ENCODE measurements around the gene SNN.

The SNN gene

DNA sequence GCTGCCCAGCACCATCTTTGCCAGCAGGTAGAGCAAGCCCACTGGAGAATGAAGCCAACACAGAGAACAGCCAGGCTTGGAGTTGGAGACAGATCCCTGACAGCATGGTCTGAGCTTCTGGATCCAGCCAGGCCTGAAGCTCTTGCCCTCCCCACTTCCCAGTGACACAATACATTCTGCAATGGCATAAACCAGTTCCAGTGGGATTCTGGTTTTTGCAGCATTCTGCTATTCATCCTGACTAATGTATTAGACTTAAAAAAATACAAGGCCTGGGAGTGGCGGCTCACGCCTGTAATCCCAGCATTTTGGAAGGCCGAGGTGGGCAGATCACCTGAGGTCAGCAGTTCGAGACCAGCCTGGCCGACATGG lies 41.0 kb upstream of the SNN start:
- no peak overlapping the region for H3K27ac ChIP-seq (ENCODE audit: low read depth, low read length)
- H3K9ac ChIP-seq (ENCODE audit: low read depth, low read length) = no peak overlapping the region
- H3K9me3 ChIP-seq (ENCODE audit: control insufficient read depth, insufficient read depth, low read length) = no peaks in the 10 kb centered on the region
- no peak overlapping the region for H3K4me3 ChIP-seq (ENCODE audit: low read depth, low read length)
- H3K4me1 ChIP-seq (ENCODE audit: control insufficient read depth, insufficient read depth, low read length) = no peaks in the 10 kb centered on the region
- H3K27me3 ChIP-seq (ENCODE audit: control insufficient read depth, insufficient read depth, low read length) = no peaks in the 10 kb centered on the region; the same call in 1 of the 2 replicates
- no peaks in the 10 kb centered on the region for H3K36me3 ChIP-seq (ENCODE audit: control insufficient read depth, insufficient read depth, low read length)

- H3K9me3 ChIP-seq (ENCODE audit: control insufficient read depth, insufficient read depth, low read length) = no peaks in the 10 kb centered on the region
- H3K27me3 ChIP-seq (ENCODE audit: control insufficient read depth, insufficient read depth, low read length) = no peaks in the 10 kb centered on the region; the same call in 1 of the 2 replicates
- no peaks in the 10 kb centered on the region for H3K36me3 ChIP-seq (ENCODE audit: control insufficient read depth, insufficient read depth, low read length)
- H3K4me3 ChIP-seq (ENCODE audit: low read depth, low read length) = no peak overlapping the region
- no peak overlapping the region for H3K27ac ChIP-seq (ENCODE audit: low read depth, low read length)
- no peak overlapping the region for H3K9ac ChIP-seq (ENCODE audit: low read depth, low read length)
- H3K4me1 ChIP-seq (ENCODE audit: control insufficient read depth, insufficient read depth, low read length) = no peaks in the 10 kb centered on the region
Measured at GRCh38 chr16:11627822-11628457, 40.3 kb upstream of the SNN start.

- H3K9me3 ChIP-seq (ENCODE audit: control insufficient read depth, insufficient read depth, low read length) = no peaks in the 10 kb centered on the region
- H3K36me3 ChIP-seq (ENCODE audit: control insufficient read depth, insufficient read depth, low read length) = no peaks in the 10 kb centered on the region
- H3K27ac ChIP-seq (ENCODE audit: low read depth, low read length) = no peak overlapping the region
- H3K4me1 ChIP-seq (ENCODE audit: control insufficient read depth, insufficient read depth, low read length) = no peaks in the 10 kb centered on the region
- H3K9ac ChIP-seq (ENCODE audit: low read depth, low read length) = no peak overlapping the region
- no peaks in the 10 kb centered on the region; the same call in 1 of the 2 replicates for H3K27me3 ChIP-seq (ENCODE audit: control insufficient read depth, insufficient read depth, low read length)
- no peak overlapping the region for H3K4me3 ChIP-seq (ENCODE audit: low read depth, low read length)
Measured at GRCh38 chr16:11629071-11630030, 38.9 kb upstream of the SNN start.

DNA sequence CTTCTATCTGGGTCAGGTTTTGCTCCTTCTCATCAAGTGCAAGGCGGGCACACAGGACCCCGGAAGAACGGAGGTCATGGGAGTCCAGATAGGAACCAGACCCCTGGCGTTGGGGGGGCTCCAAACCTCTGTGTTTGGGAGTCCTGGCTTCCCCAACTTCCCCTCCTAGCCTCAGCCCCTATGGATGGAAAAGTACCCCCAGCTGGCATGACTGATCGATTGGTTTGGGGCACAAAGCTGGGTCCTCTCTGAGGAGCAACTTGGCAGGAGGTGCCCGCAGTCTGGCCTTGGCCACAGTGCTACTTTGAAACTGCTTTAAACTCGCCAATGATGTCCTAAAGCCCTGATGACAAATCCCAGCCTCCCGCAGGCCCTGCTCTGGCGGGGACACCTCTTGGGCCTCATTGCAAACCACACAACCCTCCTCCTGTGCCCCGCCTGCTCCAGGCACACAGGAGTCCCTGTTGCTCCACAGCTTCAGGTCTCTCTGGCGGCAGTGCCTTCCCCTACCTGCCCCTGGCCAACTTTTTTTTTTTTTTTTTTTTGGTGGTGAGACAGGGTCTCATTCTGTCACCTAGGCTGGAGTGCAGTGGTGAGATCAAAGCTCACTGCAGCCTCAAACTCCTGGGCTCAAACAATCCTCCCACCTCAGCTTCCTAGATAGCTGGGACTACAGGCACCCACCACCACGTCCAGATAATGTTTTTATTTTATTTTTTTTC lies 38.0 kb upstream of the SNN start:
- Histone ChIP-seq H3K27ac (ENCODE audit: low read depth, low read length) (no peak overlapping the region), H3K9ac (ENCODE audit: low read depth, low read length) (no peak overlapping the region), H3K4me3 (ENCODE audit: low read depth, low read length) (no peak overlapping the region), H3K36me3 (ENCODE audit: control insufficient read depth, insufficient read depth, low read length) (no peaks in the 10 kb centered on the region), H3K27me3 (ENCODE audit: control insufficient read depth, insufficient read depth, low read length) (no peaks in the 10 kb centered on the region; the same call in 1 of the 2 replicates), H3K9me3 (ENCODE audit: control insufficient read depth, insufficient read depth, low read length) (no peaks in the 10 kb centered on the region), H3K4me1 (ENCODE audit: control insufficient read depth, insufficient read depth, low read length) (no peaks in the 10 kb centered on the region)

DNA sequence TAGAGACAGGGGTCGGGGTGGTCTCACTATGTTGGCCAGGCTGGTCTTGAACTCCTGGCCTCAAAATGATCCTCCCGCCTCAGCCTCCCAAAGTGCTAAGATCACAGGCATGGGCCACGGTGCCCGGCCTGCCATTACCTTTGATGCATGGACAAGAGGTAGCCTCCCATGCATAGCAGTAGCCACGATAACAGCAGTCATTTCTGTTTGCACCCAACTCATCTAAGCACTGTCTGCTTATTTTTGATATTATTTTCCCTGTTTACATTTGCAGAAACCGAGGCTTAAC lies 37.5 kb upstream of the SNN start:
- no peak overlapping the region for H3K4me3 ChIP-seq (ENCODE audit: low read depth, low read length)
- no peaks in the 10 kb centered on the region for H3K9me3 ChIP-seq (ENCODE audit: control insufficient read depth, insufficient read depth, low read length)
- H3K27ac ChIP-seq (ENCODE audit: low read depth, low read length) = no peak overlapping the region
- no peaks in the 10 kb centered on the region for H3K36me3 ChIP-seq (ENCODE audit: control insufficient read depth, insufficient read depth, low read length)
- H3K27me3 ChIP-seq (ENCODE audit: control insufficient read depth, insufficient read depth, low read length) = no peaks in the 10 kb centered on the region; the same call in 1 of the 2 replicates
- H3K4me1 ChIP-seq (ENCODE audit: control insufficient read depth, insufficient read depth, low read length) = peaks cover 5% of the 10 kb centered on the region
- H3K9ac ChIP-seq (ENCODE audit: low read depth, low read length) = no peak overlapping the region

GRCh38 chr16:11631214-11631613 lies 37.0 kb upstream of the SNN start:
- Histone ChIP-seq H3K4me3 (ENCODE audit: low read depth, low read length) (no peak overlapping the region), H3K27ac (ENCODE audit: low read depth, low read length) (no peak overlapping the region), H3K9ac (ENCODE audit: low read depth, low read length) (no peak overlapping the region), H3K4me1 (ENCODE audit: control insufficient read depth, insufficient read depth, low read length) (peaks cover 9% of the 10 kb centered on the region), H3K9me3 (ENCODE audit: control insufficient read depth, insufficient read depth, low read length) (no peaks in the 10 kb centered on the region), H3K36me3 (ENCODE audit: control insufficient read depth, insufficient read depth, low read length) (no peaks in the 10 kb centered on the region), H3K27me3 (ENCODE audit: control insufficient read depth, insufficient read depth, low read length) (no peaks in the 10 kb centered on the region; the same call in 1 of the 2 replicates)

GRCh38 chr16:11632455-11632939 lies 35.8 kb upstream of the SNN start:
- no peak overlapping the region for H3K27ac ChIP-seq (ENCODE audit: low read depth, low read length)

GRCh38 chr16:11633113-11633512 lies 35.1 kb upstream of the SNN start:
- Histone ChIP-seq H3K27me3 (ENCODE audit: control insufficient read depth, insufficient read depth, low read length) (no peaks in the 10 kb centered on the region; the same call in 1 of the 2 replicates), H3K27ac (ENCODE audit: low read depth, low read length) (no peak overlapping the region), H3K9ac (ENCODE audit: low read depth, low read length) (no peak overlapping the region), H3K36me3 (ENCODE audit: control insufficient read depth, insufficient read depth, low read length) (no peaks in the 10 kb centered on the region), H3K4me3 (ENCODE audit: low read depth, low read length) (no peak overlapping the region), H3K9me3 (ENCODE audit: control insufficient read depth, insufficient read depth, low read length) (no peaks in the 10 kb centered on the region), H3K4me1 (ENCODE audit: control insufficient read depth, insufficient read depth, low read length) (peaks cover 9% of the 10 kb centered on the region)

More at GRCh38 chr16:11632455-11632939, 35.8 kb upstream of the SNN start:
- Histone ChIP-seq H3K4me1 (ENCODE audit: control insufficient read depth, insufficient read depth, low read length) (peaks cover 9% of the 10 kb centered on the region), H3K36me3 (ENCODE audit: control insufficient read depth, insufficient read depth, low read length) (no peaks in the 10 kb centered on the region), H3K9me3 (ENCODE audit: control insufficient read depth, insufficient read depth, low read length) (no peaks in the 10 kb centered on the region), H3K4me3 (ENCODE audit: low read depth, low read length) (no peak overlapping the region), H3K27me3 (ENCODE audit: control insufficient read depth, insufficient read depth, low read length) (no peaks in the 10 kb centered on the region; the same call in 1 of the 2 replicates), H3K9ac (ENCODE audit: low read depth, low read length) (no peak overlapping the region)

DNA sequence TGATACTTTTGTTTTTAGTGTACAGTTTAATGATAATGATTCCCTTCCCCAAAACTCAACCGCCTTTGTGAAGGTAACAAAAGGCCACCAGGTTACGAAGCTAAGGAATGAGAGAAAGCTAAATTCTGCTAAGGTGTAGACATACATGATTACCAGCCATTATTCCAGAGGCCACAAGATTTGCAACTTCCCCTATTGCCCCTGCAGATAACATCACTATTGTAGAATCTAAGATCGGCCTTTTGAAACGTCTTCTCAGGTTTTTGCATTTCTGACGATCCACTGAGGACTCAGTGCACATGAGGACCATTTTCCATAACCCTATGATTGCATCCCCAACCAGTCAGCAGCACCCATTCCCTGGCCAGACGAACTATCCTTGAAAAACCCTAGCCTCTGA lies 33.9 kb upstream of the SNN start:
- no peak overlapping the region for H3K27ac ChIP-seq (ENCODE audit: low read depth, low read length)
- H3K9ac ChIP-seq (ENCODE audit: low read depth, low read length) = no peak overlapping the region
- no peak overlapping the region for H3K4me3 ChIP-seq (ENCODE audit: low read depth, low read length)
- H3K9me3 ChIP-seq (ENCODE audit: control insufficient read depth, insufficient read depth, low read length) = no peaks in the 10 kb centered on the region
- H3K4me1 ChIP-seq (ENCODE audit: control insufficient read depth, insufficient read depth, low read length) = peaks cover 9% of the 10 kb centered on the region
- H3K36me3 ChIP-seq (ENCODE audit: control insufficient read depth, insufficient read depth, low read length) = no peaks in the 10 kb centered on the region
- no peaks in the 10 kb centered on the region for H3K27me3 ChIP-seq (ENCODE audit: control insufficient read depth, insufficient read depth, low read length)

DNA sequence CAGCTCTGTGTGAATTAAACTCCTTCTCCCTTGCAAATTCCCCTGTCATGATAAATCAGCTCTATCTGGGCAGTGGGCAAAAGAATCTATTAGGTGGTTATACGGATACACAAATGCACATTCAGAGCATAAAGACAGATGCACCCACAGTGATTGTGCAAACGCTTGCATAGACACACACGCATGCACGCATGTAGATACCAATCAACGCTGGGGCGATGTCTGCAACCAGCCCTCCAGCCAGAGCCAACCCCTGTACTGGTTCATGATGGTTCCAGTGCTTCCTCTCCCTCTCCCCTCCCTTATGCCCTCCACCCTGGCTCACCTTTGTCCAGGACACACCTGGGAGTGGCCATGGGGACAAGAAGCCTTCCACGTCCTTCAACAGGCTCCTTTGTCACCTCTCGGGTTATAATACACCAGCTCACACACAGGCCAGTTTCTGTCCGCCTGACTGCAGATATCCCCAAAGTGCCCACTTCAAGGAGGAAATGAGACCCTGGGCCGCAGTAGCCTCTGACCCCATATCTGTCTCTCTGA lies 33.1 kb upstream of the SNN start:
- H3K4me1 ChIP-seq (ENCODE audit: control insufficient read depth, insufficient read depth, low read length) = peaks cover 9% of the 10 kb centered on the region
- no peak overlapping the region for H3K4me3 ChIP-seq (ENCODE audit: low read depth, low read length)
- H3K27ac ChIP-seq (ENCODE audit: low read depth, low read length) = no peak overlapping the region
- no peaks in the 10 kb centered on the region for H3K27me3 ChIP-seq (ENCODE audit: control insufficient read depth, insufficient read depth, low read length)
- H3K9ac ChIP-seq (ENCODE audit: low read depth, low read length) = no peak overlapping the region
- no peaks in the 10 kb centered on the region for H3K9me3 ChIP-seq (ENCODE audit: control insufficient read depth, insufficient read depth, low read length)
- H3K36me3 ChIP-seq (ENCODE audit: control insufficient read depth, insufficient read depth, low read length) = no peaks in the 10 kb centered on the region
